Neural progenitor cell (in vitro differentiated cells): ENCODE measurements around the gene ZSWIM5. TPM values are rescaled to one million over a fixed set of nuclear protein-coding genes. Genes with fewer than 3 reads are reported as not detected.
"Not testable (repeated sequence)": the region's sequence is repeated elsewhere in the genome, so short reads cannot be mapped to it uniquely, and the experiment has no call there.

Source experiments
- DNase-seq: peaks from one replicate; pipeline ENCODE4 v3.0.0-alpha.2; 2016; ENCODE audit warnings: low spot score
- H2AFZ ChIP-seq: fragments of 200-600 bp; sonication (generic); replicated peaks from 2 replicates; pipeline ENCODE4 v1.6.1; 2016; ENCODE audit warnings: antibody characterized with exemption
- H3F3A ChIP-seq: fragments of 200-600 bp; sonication (generic); 2 replicates; pipeline ENCODE4 v1.6.1; 2016; ENCODE audit warnings: antibody characterized with exemption, low read depth
- H3K27ac ChIP-seq: fragments of 200-600 bp; sonication (generic); 2 replicates; pipeline ENCODE4 v1.5.1; 2016; ENCODE audit warnings: mild to moderate bottlenecking
- H3K27me3 ChIP-seq: fragments of 200-600 bp; sonication (generic); 2 replicates; pipeline ENCODE4 v1.6.1; 2016; ENCODE audit warnings: mild to moderate bottlenecking, moderate library complexity
- H3K36me3 ChIP-seq: fragments of 200-600 bp; sonication (generic); 2 replicates; pipeline ENCODE4 v1.5.1; 2016
- H3K4me1 ChIP-seq: fragments of 200-600 bp; sonication (generic); 2 replicates; pipeline ENCODE4 v1.6.1; 2016; ENCODE audit warnings: mixed run types
- H3K4me2 ChIP-seq: fragments of 200-600 bp; sonication (generic); 2 replicates; pipeline ENCODE4 v1.6.1; 2016
- H3K4me3 ChIP-seq: fragments of 200-600 bp; sonication (generic); 2 replicates; pipeline ENCODE4 v1.5.1; 2016
- H3K79me2 ChIP-seq: fragments of 200-600 bp; sonication (generic); 2 replicates; pipeline ENCODE4 v1.6.1; 2016; ENCODE audit warnings: low read depth
- H3K9ac ChIP-seq: fragments of 200-600 bp; sonication (generic); 2 replicates; pipeline ENCODE4 v1.6.1; 2016
- H3K9me3 ChIP-seq: fragments of 200-600 bp; sonication (generic); 2 replicates; pipeline ENCODE4 v1.5.1; 2016; ENCODE audit warnings: low read depth
- H4K20me1 ChIP-seq: fragments of 200-600 bp; sonication (generic); 2 replicates; pipeline ENCODE4 v1.6.1; 2016; ENCODE audit warnings: low read depth
- H3K27ac Mint-ChIP-seq: 3 replicates; pipeline ENCODE4 v1.8.0; 2021; ENCODE audit warnings: mixed read lengths
- H3K27me3 Mint-ChIP-seq: 2 replicates; pipeline ENCODE4 v1.8.0; 2022; ENCODE audit warnings: low read depth, mild to moderate bottlenecking, inconsistent platforms, moderate library complexity, mixed read lengths; ENCODE audit not compliant: insufficient read depth
- H3K36me3 Mint-ChIP-seq: 3 replicates; pipeline ENCODE4 v1.8.0; 2021; ENCODE audit warnings: mixed read lengths
- H3K4me1 Mint-ChIP-seq: 3 replicates; pipeline ENCODE4 v1.8.0; 2021; ENCODE audit warnings: mixed read lengths
- H3K4me3 Mint-ChIP-seq: 3 replicates; pipeline ENCODE4 v1.8.0; 2021; ENCODE audit warnings: mild to moderate bottlenecking, moderate library complexity, mixed read lengths
- H3K9me3 Mint-ChIP-seq: 3 replicates; pipeline ENCODE4 v1.8.0; 2020; ENCODE audit warnings: mixed read lengths
- EZH2 ChIP-seq: fragments of 200-600 bp; sonication (generic); IDR thresholded peaks from 2 replicates; pipeline ENCODE4 v1.6.1; 2017; ENCODE audit warnings: antibody characterized with exemption, mild to moderate bottlenecking, moderate library complexity
- EZH2phosphoT487 ChIP-seq: fragments of 200-600 bp; sonication (generic); IDR thresholded peaks from 2 replicates; pipeline ENCODE4 v1.6.1; 2017; ENCODE audit warnings: antibody characterized with exemption
- total RNA-seq: library from RNA; depleted of rRNA; stranded (reverse); fragments of >200 nt; gene quantifications from 2 replicates; pipeline ENCODE4 v1.2.3, GENCODE V29; 2015; ENCODE audit warnings: low replicate concordance
- TF ChIP-seq, protein P1 (sequence below): fragments of 200-600 bp; sonication (generic); IDR thresholded peaks from 2 replicates; pipeline ENCODE4 v1.5.1; 2017; ENCODE audit warnings: antibody characterized with exemption, mild to moderate bottlenecking

The ZSWIM5 gene
- total RNA-seq, 1 donor from 2014 or later: 5.8 TPM

- H3K79me2 ChIP-seq: no peaks in the 10 kb centered on the region
- no peak for DNase-seq
- Mint-ChIP-seq H3K36me3 (no peaks in the 10 kb centered on the region), H3K9me3 (peaks cover 28% of the 10 kb centered on the region), H3K4me3 (no peak overlapping the region), H3K27ac (no peak overlapping the region), H3K27me3 (no peaks in the 10 kb centered on the region), H3K4me1 (no peaks in the 10 kb centered on the region)
- no peaks in the 10 kb centered on the region for H3K36me3 ChIP-seq
- no peaks in the 10 kb centered on the region for H3K9me3 ChIP-seq
- no peak overlapping the region for H3K27ac ChIP-seq
- no peaks in the 10 kb centered on the region for H3F3A ChIP-seq
- no peaks in the 10 kb centered on the region for H4K20me1 ChIP-seq
- H3K4me3 ChIP-seq: no peak overlapping the region
- H3K4me1 ChIP-seq: no peaks in the 10 kb centered on the region
- TF ChIP-seq EZH2: no peak
- no peak for TF ChIP-seq EZH2phosphoT487
- TF ChIP-seq, protein P1, sequence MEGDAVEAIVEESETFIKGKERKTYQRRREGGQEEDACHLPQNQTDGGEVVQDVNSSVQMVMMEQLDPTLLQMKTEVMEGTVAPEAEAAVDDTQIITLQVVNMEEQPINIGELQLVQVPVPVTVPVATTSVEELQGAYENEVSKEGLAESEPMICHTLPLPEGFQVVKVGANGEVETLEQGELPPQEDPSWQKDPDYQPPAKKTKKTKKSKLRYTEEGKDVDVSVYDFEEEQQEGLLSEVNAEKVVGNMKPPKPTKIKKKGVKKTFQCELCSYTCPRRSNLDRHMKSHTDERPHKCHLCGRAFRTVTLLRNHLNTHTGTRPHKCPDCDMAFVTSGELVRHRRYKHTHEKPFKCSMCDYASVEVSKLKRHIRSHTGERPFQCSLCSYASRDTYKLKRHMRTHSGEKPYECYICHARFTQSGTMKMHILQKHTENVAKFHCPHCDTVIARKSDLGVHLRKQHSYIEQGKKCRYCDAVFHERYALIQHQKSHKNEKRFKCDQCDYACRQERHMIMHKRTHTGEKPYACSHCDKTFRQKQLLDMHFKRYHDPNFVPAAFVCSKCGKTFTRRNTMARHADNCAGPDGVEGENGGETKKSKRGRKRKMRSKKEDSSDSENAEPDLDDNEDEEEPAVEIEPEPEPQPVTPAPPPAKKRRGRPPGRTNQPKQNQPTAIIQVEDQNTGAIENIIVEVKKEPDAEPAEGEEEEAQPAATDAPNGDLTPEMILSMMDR: no peak
- no peaks in the 10 kb centered on the region for H3K27me3 ChIP-seq
- no peak overlapping the region for H3K4me2 ChIP-seq
- no peak overlapping the region for H3K9ac ChIP-seq
- H2AFZ ChIP-seq: no peak overlapping the region
These were observed 134.8 kb downstream of the ZSWIM5 start for GRCh38 chr1:45071567-45071966.

DNA sequence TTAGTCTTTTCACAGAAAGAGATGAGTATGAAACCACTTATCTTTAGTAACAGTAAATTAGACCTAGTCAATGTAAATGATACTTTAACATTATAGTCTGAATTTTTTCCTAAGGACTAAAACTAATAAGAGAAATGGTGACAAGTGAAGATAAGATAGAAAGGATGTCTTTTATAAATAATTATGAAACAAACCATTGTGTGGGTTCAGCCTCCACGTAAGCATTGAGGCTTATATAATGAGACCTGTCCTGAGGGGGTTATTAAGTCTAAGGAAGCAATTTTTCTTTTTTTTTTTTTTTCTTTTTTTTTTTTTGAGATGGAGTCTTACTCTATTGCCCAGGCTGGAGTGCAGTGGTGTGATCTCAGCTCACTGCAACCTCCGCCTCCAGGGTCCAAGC lies 138.6 kb downstream of the ZSWIM5 start:
- Mint-ChIP-seq H3K4me1 (no peaks in the 10 kb centered on the region), H3K27ac (no peak overlapping the region)
- H3K9me3 ChIP-seq: no peaks in the 10 kb centered on the region

DNA sequence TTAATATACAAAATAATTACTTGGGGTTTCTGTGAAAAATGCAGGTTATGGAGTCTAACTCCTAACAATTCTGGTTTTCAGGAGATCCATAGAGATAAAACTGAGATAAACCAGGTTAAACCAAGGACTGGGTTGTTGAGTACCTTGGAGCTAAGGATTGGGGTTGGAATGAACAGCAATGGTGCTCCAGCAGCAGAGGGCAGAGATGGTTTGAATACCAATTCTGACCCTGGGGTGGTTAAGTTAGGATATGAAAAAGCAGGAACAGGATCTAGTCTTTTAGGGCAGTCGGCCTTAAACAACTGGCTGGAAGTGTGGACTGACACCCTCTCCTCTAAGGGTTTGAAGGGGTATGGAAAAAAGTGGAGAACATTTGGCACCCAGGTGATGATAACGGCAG lies 141.3 kb downstream of the ZSWIM5 start:
- no peak overlapping the region for H3K27ac ChIP-seq
- H3K79me2 ChIP-seq: no peaks in the 10 kb centered on the region
- Mint-ChIP-seq H3K4me1 (no peaks in the 10 kb centered on the region), H3K9me3 (no peaks in the 10 kb centered on the region), H3K27me3 (no peaks in the 10 kb centered on the region), H3K27ac (no peak overlapping the region), H3K36me3 (no peaks in the 10 kb centered on the region), H3K4me3 (no peak overlapping the region)
- no peaks in the 10 kb centered on the region for H3K9me3 ChIP-seq
- H4K20me1 ChIP-seq: no peaks in the 10 kb centered on the region
- H3K4me1 ChIP-seq: no peaks in the 10 kb centered on the region
- H3K36me3 ChIP-seq: no peaks in the 10 kb centered on the region
- H3K9ac ChIP-seq: no peak overlapping the region
- H2AFZ ChIP-seq: no peak overlapping the region
- H3K4me3 ChIP-seq: no peak overlapping the region
- H3F3A ChIP-seq: no peaks in the 10 kb centered on the region
- no peaks in the 10 kb centered on the region for H3K27me3 ChIP-seq
- H3K4me2 ChIP-seq: no peak overlapping the region
- DNase-seq: no peak
- TF ChIP-seq EZH2phosphoT487 (no peak), EZH2 (no peak)
- TF ChIP-seq, protein P1: no peak

More for the DNA sequence above, 138.6 kb downstream of the ZSWIM5 start:
- no peak overlapping the region for H3K4me3 Mint-ChIP-seq
- H4K20me1 ChIP-seq: no peaks in the 10 kb centered on the region
- H3K27ac ChIP-seq: no peak overlapping the region
- H3K4me2 ChIP-seq: no peak overlapping the region
- H3K36me3 Mint-ChIP-seq: no peaks in the 10 kb centered on the region
- no peaks in the 10 kb centered on the region for H3F3A ChIP-seq
- H3K4me3 ChIP-seq: no peak overlapping the region
- no peaks in the 10 kb centered on the region for H3K4me1 ChIP-seq
- H2AFZ ChIP-seq: no peak overlapping the region
- DNase-seq: no peak
- H3K27me3 ChIP-seq: no peaks in the 10 kb centered on the region
- no peak for TF ChIP-seq EZH2phosphoT487
- TF ChIP-seq, protein P1: no peak
- no peak for TF ChIP-seq EZH2
- no peak overlapping the region for H3K9ac ChIP-seq
- H3K79me2 ChIP-seq: no peaks in the 10 kb centered on the region
- H3K36me3 ChIP-seq: no peaks in the 10 kb centered on the region
- no peaks in the 10 kb centered on the region for H3K27me3 Mint-ChIP-seq
- peaks cover 7% of the 10 kb centered on the region for H3K9me3 Mint-ChIP-seq

DNA sequence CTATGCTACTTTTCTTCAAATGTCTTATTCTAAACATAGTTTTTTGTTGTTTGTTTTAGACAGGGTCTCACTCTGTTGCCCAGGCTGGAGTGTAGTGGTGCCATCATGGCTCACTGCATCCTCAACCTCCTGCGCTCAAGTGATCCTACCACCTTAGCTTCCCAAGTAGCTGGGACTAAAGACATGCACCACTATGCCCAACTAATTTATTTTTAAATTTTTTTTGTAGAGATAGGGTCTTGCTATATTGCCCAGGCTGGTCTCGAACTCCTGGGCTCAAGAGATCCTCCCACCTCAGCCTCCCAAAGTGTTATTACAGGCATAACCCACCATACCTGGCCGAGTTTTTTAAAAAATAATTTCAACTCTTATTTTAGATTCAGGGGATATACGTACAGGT lies 143.9 kb downstream of the ZSWIM5 start:
- H3K27me3 ChIP-seq, H3K4me2 ChIP-seq, H3K4me1 Mint-ChIP-seq, H3K4me1 ChIP-seq, H3K4me3 ChIP-seq, DNase-seq, H3K27ac ChIP-seq, H3K36me3 ChIP-seq, H3K9me3 Mint-ChIP-seq, H3K79me2 ChIP-seq, H3K9ac ChIP-seq, H2AFZ ChIP-seq, H4K20me1 ChIP-seq, H3K27me3 Mint-ChIP-seq, H3K27ac Mint-ChIP-seq, H3K4me3 Mint-ChIP-seq, H3K9me3 ChIP-seq, H3K36me3 Mint-ChIP-seq, H3F3A ChIP-seq: not testable (repeated sequence)
